HG03175 (cell line): ENCODE results near the gene MAU2.
"Not testable (repeated sequence)": the region's sequence is repeated elsewhere in the genome, so short reads cannot be mapped to it uniquely, and the experiment has no call there.

Experiments used
- ATAC-seq: cut with Tn5 transposase; IDR thresholded peaks from one replicate; pipeline ENCODE4 v1.9.1; 2021; ENCODE audit warnings: mild to moderate bottlenecking, moderate library complexity; ENCODE audit not compliant: unreplicated experiment

MAU2 gene

DNA sequence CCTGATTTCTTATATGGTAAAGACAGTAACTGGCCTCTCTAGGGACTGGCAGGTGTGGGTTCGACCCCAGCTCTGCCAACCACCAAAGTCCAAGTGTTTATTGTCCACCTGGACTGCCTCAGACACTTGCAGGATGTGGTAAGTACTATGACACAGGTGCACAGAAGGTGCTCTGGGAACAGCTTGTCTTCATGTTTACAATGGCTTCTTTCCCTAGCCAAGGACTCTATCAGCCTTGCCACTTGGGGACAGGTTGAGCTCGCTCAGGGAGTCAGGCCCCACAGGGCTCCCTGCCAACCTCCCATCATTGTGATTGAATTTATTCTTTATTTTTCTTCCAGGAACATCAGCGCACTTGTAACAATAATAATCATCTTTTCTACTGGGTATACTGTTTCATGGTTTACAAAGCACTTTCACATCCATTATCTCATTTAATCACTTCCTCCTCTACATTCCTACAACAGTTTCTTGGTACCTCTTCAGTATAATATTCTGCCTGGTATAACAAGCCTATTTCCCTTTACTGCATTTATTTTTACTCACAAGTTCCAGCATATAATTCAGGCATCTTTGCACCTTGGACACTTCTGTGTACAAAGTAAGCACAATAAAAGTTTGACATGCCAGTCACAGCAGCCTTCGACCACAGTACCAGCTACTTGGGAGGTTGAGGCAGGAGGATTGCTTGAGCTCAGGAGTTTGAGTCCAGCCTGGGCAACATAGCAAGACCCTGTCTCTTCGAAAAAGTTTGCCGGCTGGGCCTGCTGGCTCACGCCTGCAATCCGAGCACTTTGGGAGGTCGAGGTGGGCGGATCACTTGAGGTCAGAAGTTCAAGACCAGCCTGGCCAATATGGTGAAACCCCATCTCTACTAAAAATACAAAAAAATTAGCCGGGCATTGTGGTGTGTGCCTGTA lies 60.6 kb downstream of the MAU2 start:
- ATAC-seq = no peak

DNA sequence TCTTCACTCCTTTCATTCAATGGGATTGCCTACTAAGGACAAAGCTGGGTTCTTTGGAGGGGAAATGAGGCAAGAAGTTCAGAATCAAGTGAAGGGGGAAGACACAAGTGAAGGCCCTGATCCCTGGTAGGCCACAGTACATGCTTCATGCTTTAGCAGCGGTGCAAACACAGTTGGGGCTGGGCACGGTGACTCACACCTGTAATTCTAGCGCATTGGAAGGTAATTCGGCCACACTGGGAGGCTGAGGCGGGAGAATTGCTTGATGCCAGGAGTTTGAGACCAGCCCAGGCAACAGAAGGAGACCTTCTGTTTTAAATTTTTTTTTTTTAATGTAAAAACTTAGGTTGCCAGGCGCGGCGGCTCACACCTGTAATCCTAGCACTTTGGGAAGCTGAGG lies 61.5 kb downstream of the MAU2 start:
- no peak for ATAC-seq

DNA sequence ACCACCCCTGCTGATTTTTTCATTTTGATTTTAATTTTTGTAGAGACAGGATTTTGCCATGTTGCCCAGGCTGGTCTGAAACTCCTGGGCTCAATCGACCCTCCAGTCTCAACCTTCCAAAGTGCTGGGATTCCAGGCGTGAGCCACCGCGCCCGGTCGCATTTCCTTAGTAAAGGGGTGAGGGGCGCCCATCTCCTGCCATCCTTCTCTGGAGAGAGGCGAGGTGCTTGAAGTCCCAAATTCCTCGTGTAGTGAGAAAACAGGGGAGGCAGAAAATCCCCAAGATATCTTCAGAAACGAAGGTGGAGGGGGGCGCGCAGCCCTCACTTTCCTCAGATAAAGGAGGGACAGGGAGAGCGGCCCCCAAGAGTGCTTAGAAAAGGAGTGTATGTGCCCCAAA lies 63.9 kb downstream of the MAU2 start:
- ATAC-seq = no peak

DNA sequence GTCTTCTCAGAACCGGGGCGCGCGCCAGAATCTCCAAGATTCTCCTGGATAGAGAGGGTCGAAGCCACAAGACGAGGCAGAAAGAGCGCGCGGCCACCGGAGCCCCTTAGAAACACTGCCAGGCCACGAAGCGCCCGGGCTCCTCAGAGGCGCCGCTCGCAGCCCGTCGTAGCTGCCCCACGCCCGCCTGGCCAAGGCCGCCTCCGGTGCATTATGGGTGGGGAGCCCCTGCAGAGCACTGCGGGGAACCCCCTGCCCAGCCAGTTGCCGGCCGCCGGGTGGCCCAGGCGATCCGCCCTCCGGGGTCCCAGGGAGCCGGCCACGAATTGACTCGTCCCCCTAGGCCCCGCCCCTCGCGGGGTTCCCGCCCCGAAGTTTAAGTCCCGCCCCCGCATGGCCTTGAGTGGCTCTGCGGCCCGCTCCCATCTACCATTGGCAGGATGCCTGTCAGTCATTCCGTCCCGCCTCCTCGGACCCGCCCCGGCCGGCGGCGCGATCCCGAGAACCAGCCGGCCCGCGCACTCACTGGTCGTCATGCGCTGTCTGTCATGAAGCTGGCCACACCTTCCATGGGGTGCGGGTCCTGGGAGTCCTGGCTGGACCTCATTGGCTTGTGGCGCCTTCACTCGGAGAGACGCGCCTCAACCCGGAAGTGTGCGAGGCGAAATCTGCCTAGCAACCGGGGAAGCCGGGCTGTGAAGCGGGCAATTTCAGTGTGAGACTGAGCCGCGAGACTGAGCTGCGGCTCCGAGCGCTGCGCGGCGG lies 64.7 kb downstream of the MAU2 start:
- ATAC-seq = peak; percentile 91

DNA sequence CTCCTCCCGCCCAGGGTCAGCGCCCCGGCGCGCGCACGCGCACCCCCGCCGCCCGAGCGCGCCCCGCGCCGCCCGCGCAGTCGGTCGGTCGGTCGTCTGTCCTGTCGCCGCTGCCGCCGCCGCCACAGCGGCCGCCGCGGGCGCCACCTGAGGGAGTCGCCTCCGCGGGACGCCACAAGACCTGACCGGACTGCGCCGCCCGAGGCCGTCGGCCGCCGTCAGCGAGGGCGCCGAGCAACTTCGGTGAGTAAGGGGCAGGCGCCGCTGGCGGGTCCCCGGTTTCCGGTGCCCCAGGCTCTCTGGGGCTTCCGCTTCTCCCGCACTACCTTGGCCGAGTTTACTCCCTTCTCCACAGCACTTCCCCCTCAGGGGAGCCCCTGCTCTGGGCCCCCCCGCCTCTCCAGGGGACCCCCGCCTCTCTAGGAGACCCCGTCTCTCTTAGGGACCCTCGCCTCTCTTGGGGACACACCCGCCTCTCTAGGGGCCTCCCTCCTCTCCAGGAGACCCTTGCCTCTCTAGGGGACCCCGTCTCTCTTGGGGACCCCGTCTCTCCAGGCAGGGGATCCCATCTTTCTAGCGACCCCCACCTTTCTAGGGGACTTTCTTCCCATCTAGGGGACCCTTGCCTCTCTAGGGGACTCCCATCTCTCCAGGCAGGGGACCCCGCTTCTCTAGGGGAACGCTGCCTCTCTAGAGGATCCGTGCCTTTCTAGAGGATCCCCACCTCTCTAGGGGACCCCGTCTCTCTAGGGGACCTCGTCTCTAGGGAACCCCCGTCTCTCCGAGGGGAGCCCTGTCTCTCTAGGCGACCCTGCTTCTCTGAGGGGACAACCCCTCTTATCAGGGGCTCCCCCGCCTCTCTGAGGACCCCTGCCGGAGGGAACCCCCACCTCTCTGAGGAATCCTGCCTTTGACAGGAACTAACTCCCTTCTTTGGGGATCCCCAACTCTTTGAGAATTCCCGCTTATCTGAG lies 65.6 kb downstream of the MAU2 start:
- ATAC-seq = peak; percentile 14

DNA sequence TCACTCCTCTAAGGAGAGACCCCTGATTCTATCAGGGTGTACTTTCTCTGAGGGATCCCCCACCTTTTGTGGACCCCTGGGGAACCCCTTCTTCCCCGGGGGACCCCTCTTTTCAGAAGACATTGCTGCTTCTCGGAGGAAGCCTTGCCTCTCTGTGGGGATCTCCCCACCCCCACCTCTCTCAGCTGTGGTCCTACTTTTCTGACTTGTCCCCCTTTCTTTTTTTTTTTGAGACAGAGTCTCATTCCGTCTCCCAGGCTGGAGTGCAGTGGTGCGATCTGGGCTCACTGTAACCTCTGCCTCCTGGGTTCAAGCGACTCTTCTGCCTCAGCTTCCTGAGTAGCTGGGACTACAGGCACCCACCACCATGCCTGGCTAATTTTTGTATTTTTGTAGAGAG lies 66.5 kb downstream of the MAU2 start:
- no peak for ATAC-seq

DNA sequence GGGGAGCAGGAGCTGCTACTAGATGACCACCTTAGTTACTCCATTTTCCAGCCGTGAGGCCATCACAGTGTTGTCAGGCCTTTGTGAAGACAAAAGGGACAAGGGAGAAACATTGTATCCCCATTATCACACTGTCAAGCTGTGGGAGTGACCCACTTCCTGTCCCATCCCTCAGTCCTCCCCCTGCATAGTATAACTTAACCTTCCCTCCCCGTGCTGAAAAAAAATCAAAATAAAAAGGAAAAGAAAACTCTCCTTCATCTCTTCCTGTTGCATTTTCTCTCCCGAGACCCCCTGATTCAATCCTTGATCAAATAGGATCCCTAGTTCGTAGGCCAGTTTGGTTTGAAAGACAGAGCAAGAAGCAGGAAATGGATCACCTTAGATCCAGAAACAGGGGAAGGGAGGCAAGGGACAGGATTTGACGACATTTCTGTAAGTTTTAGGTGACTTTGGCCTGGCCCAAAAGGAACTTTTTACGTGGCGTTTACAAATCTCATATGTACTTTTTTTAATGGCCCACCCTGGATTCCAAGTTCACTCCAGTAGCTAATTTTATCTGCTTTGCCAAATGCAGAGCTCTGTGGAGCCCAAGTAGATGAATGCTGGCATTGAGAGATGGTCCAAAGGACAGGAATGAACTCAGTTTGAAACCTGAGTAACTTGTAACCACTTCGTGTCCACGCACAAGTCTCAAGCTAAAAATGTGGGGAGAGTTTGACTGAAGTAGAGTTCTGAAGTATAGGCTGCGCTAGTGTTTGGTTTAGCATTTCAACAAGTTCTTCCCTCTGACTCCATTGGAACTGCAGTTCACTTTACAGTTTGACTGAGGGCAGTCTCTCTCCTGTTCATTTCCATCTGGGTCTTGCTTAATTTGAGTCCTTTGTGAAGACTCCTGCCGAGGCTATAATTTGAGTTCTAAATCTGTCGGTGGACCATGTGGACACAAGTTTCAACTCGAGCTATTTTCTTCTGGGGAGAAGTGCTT lies 68.2 kb downstream of the MAU2 start:
- no peak for ATAC-seq

DNA sequence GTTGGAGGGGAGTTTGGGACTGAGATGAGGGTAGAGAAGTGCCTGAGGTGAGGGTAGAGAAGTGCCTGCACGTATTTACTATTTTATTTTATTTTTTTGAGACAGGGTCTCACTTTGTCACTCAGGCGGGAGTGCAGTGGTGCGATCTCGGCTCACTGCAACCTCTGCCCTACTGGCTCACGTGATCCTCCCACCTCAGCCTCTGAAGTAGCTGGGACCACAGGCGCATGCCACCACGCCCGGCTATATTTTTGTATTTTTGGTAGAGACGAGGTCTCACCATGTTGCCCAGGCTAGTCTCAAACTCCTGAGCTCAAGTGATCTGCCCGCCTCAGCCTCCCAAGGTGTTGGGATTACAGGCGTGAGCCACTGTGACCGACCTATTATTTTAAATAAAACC lies 69.1 kb downstream of the MAU2 start:
- not testable (repeated sequence) for ATAC-seq

DNA sequence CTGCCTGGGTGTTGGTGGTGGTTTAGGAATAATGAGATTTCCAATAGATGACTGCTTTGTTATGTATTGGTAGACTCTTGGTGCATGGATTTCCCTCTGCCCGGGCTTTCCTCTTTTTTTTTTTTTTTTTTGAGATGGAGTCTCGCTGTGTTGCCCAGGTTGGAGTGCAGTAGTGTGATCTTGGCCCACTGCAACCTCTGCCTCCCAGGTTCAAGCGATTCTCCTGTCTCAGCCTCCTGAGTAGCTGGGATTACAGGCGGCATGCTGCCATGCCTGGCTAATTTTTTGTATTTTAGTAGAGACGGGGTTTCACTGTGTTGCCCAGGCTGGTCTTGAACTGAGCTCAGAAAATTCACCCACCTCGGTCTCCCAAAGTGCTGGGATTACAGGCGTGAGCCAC lies 73.7 kb downstream of the MAU2 start:
- ATAC-seq = not testable (repeated sequence)

DNA sequence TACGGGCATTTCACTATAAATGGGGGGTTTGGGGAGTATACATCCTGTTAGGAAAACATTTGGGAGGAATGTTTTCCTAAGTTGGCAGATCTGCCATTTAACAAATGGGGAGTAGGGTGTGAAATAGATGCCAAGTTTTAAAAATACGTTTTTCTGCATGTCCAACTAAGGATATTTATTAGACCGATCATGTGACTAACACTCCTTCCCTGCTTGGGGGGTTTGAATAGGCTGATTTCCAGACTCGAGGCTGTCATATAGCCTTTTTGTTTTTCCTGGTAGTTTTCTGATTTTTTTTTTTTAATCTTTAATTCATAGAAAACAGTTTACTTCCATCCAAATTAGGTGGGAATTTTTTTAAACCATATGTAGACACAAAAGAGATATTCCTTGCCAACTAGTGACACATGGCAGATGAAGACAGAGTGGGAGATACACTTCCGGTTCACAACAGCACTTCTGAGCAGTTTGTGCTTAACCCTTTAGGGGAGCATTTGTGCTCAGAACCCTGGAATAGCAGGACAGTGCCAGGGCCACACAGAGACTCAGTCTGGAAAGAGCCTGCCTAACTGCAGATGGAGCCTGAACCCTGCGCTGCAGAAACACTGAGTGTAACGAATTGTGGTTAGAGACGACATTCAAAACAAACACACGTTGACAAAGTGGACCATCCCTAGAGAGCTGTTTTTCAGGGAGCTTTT lies 79.3 kb downstream of the MAU2 start:
- no peak for ATAC-seq

DNA sequence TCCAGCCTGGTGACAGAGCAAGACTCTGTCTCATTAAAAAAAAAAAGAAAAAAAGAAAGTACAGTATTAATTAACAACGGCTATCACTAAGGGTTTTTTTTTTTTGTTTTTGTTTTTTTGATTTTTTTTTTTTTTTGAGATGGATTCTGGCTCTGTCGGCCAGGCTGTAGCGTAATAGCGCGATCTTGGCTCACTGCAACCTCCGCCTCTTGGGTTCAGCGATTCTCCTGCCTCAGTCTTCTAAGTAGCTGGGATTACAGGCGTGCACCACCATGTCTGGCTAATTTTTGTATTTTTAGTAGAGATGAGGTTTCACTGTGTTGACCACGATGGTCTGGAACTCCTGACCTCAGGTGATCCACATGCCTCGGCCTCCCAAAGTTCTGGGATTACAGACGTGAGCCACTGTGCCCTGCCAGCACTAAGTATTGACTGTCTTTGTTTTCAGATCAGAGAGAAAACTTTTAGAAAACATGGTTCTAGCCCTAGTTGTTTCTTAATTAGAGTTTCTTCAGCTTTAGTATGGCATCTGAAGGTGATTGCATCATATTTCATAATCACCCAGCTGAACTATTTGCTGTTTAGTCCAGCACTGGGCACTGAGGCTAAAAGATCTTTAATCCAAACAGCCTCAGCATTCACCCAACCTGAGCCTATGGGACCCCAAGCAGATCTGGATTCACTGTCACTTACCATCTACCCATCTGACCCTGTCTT lies 82.2 kb downstream of the MAU2 start:
- no peak for ATAC-seq

DNA sequence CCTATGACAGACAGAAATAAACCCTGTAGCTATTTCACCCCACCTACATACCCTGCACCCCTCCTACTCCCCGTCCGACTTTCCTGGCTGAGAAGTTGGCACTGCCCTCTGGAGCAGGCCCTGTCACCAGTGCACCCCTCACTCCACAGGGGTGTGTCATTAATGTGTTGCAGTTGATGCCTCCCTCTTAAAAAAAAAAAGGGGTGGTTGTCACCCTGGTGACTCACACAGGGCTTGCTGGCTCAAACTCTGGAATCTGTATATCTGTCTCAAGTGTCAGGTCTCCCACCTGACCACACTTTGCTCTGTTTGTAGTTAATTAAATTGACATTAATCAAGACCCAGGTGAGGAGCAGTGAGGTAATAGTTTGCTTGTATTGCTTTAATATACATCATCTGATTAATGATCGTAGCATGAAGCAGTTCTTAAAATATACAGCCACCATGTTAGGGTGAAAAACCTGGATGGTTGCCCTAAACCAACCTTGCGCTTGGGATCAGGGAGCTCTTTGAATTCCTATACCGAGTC lies 82.8 kb downstream of the MAU2 start:
- ATAC-seq = no peak

DNA sequence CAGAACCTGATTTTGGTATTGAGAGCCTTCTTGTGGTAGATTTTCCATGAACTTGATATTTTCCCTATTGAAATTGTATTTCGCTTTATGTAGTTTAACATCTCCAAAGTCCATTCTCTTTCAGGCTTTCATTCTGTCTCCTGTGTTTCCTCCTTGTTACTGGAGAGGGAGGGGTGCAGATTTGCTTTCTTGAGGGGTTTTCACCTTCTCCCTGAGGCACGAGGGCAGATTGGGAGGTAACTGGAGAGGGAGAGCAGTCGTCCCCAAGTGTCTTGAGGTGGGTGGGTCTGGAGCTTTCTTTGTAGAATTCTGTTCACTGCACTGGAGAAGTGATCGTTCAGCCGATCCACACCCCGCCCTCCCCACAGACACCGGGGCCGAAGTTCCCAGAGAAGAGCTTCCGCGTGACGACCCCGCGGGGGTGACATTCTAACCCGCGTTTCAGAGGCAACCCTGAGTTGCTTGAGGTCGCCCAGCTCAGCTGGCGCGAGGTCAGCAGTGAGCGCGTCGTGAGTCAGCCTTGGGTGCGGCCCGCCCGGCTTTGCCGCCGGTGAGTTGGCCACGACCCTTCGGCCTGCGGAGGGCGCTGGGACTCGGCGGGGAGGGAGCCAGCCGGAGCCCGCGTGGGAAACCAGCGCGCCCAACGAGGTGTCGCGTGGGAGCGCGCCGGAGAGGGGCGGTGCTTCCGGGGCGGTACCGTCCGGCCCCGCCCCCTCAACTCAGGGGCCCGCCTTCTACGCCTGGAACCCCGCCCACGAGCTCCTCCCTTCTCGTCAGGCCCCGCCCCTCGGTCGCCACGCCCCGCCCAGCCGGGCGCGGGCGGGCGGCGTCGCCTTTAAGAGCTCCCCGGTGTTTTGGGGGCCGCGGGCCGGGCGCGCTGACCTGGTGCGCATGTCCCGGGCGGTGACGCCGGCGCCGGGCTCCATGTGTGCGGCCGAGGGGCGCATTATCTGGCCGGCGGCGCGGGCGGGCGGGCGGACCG lies 84.5 kb downstream of the MAU2 start, which contains the start of gene GATAD2A:
Gene GATAD2A, plus strand, starts transcription at position 797 of the 982 bp plus-strand sequence. CDS start 59,671 bp downstream, outside the sequence.
- peak; percentile 69 for ATAC-seq

DNA sequence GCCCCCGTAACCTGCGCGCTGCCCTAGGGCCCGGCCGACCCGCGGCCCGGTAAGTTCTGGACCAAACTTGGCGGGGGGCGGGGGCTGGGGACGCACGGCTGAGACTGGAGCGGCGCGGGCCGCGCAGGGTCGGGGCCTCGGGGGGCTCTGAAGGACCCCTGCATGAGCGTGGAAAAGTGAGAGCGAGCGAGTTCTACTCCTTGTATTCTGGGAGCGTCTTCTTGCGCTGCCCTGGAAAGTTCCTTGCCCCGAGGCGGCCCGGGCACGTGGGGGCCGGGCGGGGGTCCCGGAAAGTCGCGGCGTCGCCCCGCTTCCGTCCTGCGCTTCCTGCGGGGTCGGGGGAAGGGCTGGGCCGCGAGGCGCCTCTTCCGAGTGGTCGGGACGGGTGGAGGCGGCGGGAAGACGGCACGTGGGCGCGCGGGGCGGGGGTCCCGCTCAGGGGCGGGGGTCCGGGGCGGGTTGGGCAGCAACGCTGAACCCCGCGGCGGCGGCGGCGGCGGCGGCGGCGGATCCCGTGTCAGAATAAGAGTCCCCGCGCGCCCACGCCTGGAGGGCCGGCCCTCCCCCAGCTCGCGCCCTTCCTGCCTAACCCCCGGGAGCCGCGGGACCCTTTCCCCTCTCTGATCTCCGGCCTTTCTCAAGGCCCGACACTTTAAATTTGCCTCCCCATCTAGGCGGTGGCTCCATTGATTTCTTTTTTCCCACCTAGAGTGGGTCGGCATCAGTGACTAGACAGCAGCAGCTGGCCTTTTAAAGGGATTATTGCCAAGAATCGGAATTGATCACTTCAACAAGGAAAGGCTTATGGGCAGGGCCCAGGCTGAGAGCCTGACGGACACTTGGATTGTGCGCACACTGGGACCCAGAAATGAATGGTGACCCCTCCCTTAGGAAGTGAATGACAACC lies 85.6 kb downstream of the MAU2 start:
- peak; percentile 20 for ATAC-seq

DNA sequence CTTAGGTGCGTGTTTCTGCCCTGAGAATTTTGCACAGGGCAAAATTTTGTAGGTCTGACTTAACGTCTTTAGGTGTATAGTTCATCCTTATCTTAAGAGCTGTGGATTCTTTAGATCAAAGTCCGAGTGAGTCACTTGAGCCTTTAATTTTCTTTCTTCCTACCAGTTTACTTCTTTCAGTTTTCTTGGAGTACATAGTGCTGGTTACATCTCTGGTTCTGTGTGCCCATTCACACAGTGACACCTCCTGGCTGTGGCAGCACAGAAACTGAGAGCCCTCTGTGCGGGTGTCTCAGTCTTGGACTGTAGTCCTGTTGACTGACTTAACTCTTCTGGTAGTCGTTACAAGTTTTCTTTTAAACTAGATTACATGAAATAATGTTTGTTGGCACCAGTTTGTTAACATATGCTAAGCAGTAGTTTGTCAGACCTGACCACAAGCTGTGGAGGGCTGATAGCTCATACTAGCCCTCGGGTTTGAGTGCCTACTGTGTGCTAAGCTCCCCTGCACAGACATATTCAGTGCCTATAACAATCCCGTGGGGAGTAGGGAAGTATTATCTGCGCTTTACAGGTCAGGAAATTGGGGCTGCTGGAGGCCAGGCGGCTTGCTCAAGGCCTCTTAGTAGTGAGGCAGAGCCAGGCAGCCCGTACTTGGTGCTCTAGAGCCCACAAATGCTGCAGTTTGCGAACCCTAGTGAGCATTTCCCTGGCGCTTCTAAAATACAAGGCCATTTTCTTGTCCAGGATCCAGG lies 86.4 kb downstream of the MAU2 start:
- ATAC-seq = no peak
